Fibroblast of villous mesenchyme (primary cell): ENCODE results near the gene GMNN. TPM values are rescaled to one million over a fixed set of nuclear protein-coding genes. Genes with fewer than 3 reads are reported as not detected.

Experiments
- DNase-seq: peaks from one replicate; pipeline ENCODE4 v3.0.0-alpha.2; 2010; ENCODE audit warnings: low read depth
- H3K4me3 ChIP-seq: 2 replicates; pipeline ENCODE4 v1.5.1; 2011; ENCODE audit warnings: low read depth, mild to moderate bottlenecking, low read length
- total RNA-seq: library from RNA; depleted of rRNA; stranded (reverse); fragments of >200 nt; gene quantifications from 2 replicates; pipeline ENCODE4 v1.2.3, GENCODE V29; 2012
- TF ChIP-seq, protein P1 (sequence below): IDR thresholded peaks from 2 replicates; pipeline ENCODE4 v1.5.1; 2012; ENCODE audit warnings: low read depth, mild to moderate bottlenecking, low read length; ENCODE audit not compliant: insufficient read depth

GMNN gene
- total RNA-seq, 1 donor, result 24.2 TPM

DNA sequence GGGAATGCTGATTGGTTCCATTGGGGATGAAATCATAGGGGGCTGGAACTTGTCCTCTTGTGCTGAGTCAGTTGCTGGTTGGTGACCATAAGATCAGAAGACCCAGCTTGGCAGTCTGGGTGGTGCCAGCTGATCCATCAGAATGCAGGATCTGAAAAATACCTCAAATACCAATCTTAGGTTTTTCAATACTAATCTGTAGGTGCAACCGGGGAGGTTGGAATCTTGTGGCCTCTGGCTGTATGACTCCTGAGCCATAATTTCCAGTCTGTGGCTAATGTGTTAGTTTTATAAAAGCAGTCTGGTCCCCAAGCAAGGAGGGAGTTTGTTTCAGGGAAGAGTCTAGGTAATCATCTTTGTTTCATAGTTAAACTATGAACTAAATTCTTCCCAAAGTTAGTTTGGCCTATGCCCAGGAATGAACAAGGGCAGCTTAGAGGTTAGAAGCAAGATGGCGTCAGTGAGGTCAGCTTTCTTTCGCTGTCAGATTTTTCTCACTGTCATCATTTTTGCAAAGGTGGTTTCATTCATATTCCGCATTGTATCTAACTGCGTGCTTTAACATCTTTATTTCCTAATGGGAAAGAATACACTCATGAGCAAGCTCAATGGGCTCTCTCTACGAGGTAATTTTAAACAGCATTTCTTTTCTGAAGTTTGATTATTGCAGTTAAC, 22.0 kb downstream of the GMNN start:
- DNase-seq, result no peak
- no peak overlapping the region for H3K4me3 ChIP-seq
- TF ChIP-seq, protein P1, sequence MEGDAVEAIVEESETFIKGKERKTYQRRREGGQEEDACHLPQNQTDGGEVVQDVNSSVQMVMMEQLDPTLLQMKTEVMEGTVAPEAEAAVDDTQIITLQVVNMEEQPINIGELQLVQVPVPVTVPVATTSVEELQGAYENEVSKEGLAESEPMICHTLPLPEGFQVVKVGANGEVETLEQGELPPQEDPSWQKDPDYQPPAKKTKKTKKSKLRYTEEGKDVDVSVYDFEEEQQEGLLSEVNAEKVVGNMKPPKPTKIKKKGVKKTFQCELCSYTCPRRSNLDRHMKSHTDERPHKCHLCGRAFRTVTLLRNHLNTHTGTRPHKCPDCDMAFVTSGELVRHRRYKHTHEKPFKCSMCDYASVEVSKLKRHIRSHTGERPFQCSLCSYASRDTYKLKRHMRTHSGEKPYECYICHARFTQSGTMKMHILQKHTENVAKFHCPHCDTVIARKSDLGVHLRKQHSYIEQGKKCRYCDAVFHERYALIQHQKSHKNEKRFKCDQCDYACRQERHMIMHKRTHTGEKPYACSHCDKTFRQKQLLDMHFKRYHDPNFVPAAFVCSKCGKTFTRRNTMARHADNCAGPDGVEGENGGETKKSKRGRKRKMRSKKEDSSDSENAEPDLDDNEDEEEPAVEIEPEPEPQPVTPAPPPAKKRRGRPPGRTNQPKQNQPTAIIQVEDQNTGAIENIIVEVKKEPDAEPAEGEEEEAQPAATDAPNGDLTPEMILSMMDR, result no peak

DNA sequence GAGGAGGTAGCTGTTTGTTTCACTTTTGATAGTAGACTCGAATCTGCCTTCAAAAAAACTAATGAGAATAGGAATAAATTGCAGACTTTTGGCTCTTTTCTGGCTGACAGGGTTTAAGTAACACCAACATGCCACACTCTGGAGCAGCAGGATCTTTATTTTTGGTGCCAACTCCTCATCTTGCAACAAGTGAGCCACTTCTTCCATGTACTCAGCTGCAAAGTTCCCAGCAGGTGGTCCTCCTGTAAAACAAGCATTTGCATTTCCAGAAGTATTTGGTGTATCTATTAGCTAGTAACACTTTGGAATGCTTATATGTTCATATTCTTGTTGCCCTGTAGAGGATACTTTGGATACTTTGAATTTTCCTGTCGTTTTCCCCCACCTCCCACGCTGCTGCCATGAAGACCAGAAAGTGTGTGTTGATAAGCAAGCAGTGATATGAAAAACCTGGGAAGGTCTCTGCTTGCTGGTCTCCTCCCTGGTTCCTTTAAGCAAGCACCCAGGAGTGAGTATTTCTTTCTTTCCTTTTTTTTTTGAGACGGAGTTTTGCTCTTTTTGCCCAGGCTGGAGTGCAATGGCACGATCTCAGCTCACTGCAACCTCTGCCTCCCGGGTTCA, 23.0 kb downstream of the GMNN start:
- no peak for DNase-seq
- no peak overlapping the region for H3K4me3 ChIP-seq
- TF ChIP-seq, protein P1, result no peak

DNA sequence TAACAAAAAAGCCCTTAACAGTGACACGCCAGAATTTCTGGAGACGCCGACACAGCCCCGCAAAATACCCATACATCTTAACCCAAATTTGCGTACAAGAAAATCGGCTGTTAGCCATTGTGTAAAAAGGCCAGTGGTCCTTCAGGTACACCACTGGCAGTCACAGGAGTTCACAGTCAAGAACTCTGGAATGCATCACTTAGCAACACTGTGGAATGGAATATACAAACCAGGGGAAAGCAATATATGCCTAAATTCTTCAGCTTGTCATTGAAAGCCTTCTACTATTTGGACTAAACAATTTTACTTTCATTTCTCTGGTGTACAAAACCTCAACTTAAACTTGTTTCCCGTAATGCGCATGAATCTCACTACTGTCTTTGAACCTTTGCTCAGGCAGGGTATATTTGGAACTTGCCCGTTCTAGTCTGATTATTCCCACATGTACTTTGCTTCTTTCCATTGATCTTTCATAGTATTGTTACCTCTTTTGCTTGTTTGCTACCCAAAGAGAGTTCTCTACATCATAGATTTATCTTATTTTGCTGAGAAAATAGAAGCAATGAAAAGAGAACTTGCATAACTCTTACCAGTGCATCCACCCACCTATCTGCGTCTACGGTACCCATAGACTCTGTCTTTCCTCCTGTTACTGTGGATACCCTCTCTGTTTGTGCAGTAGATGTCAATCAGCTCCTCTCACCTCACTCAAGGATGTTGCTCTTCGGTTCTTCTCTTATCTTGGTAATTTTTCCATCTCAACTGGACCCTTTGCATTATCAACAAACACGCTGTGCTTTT, 24.2 kb downstream of the GMNN start, which contains the start of gene ARMH2:
TSS of gene ARMH2 (minus strand) at position 178 of the 801 bp plus-strand sequence. CDS start at position 118, 60 bp downstream.
- DNase-seq, result no peak
- no peak within 1 kb of the TSS for H3K4me3 ChIP-seq
- TF ChIP-seq, protein P1, result no peak

DNA sequence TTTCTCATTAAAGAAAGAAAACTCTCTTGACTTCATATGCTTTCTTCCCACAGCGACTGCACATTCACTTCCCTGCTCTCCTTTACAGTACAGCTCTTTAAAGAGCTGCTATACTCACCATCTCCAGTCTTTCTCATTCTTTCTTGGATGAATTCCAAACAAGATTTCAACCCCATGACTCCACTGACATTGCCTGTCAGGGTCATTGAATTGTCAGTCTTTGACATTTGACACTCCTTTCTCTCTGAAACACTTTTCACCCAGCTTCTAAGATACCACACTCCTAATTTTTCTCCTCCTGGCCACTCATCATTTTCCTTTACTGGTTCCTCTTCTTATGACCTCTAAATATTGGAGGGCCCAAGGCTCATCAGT, 24.8 kb downstream of the GMNN start:
- DNase-seq, result no peak
- no peak overlapping the region for H3K4me3 ChIP-seq
- TF ChIP-seq, protein P1, result no peak

DNA sequence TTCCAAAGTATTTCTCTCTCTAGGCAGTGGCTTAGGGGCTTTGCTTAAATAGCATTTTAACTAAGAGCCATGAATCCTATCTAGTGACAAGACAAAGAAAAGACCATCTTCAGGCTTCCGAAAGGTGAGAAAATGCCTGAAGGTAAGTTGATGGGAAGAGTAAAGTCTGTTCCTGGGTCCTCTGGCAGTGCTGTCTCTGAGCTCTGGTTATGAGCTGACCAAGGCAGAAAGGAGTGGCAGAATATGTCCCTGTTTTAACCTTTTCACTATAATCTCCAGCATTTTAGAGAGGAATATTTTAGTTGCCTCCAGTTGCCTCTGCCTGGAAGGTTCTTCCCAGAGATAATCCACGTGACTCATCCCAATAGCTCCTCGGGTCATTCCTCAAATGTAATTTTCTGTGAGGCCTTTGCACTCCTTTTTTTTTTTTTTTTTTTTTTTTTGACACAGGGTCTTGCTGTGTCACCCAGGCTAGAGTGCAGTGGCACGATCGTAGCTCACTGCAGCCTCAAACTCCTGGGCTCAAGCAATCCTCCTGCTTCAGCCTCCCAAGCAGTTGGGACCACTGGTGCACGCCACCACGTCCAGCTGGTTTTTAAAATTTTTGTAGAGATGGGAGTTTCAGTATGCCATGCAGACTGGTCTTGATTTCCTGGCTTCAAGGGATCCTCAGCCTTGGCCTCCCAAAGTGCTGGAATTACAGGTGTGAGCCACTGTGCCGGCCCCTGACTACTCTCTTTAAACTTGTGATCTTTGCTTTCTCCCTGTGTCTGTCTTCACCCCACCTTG, 27.7 kb downstream of the GMNN start:
- DNase-seq, result no peak
- TF ChIP-seq, protein P1, result no peak
- H3K4me3 ChIP-seq, result no peak overlapping the region

DNA sequence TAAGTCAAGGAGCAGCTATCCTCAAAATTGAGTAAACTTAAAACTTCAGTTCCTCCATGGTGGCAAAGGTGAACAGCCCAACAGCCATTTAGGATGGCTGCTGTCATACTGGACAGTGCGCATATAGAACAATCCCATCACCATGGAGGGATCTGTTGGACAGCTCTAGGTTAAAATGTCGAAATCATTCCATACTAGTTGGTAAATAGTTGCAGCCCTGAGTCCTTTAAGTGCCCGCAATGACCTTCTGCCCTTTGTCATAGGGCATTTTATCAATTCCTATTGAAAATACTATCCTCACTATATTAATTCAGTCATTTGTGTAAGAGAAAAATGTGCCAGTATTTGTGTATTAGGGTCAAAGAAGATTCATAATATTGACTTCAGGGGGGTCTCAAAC, 32.8 kb downstream of the GMNN start:
- no peak overlapping the region for H3K4me3 ChIP-seq
- DNase-seq, result no peak
- TF ChIP-seq, protein P1, result no peak
